BLaER1 treated with 17β-estradiol and CSF1 and Interleukin-3, amounts not matched to agents 10 nM and 100 nM (cell line): Measurements from ENCODE around the gene LPIN2.

Source experiments
- H3K27ac ChIP-seq, 11 experiments: shearing (Covaris generic); formaldehyde crosslinking; 2 replicates each; pipeline ENCODE4 v1.8.1; 2022
- H3K27me3 ChIP-seq, 11 experiments: shearing (Covaris generic); formaldehyde crosslinking; 2 replicates each; pipeline ENCODE4 v1.8.1; 2022
- H3K36me3 ChIP-seq, 11 experiments: shearing (Covaris generic); formaldehyde crosslinking; 2 replicates each; pipeline ENCODE4 v1.8.1; 2022
- H3K4me1 ChIP-seq, 10 experiments: shearing (Covaris generic); formaldehyde crosslinking; 2 replicates each; pipeline ENCODE4 v1.8.1; 2022
- H3K4me2 ChIP-seq, 11 experiments: shearing (Covaris generic); formaldehyde crosslinking; 2 replicates each; pipeline ENCODE4 v1.8.1; 2022
- H3K4me3 ChIP-seq, 10 experiments: shearing (Covaris generic); formaldehyde crosslinking; 2 replicates each; pipeline ENCODE4 v1.8.1; 2022
- H3K9ac ChIP-seq, 11 experiments: shearing (Covaris generic); formaldehyde crosslinking; 2 replicates each; pipeline ENCODE4 v1.8.1; 2022
- H3K9me3 ChIP-seq, 11 experiments: shearing (Covaris generic); formaldehyde crosslinking; replicated peaks in 1 of 11; 2 replicates each; pipeline ENCODE4 v1.8.1; 2022
- H4K20me1 ChIP-seq, 11 experiments: shearing (Covaris generic); formaldehyde crosslinking; 2 replicates each; pipeline ENCODE4 v1.8.1; 2022
- Cebpa-rat ChIP-seq, 11 experiments: shearing (Covaris generic); IDR thresholded peaks; 2 replicates each; pipeline ENCODE4 v1.8.1; 2022

LPIN2 gene

GRCh38 chr18:2967820-2968219 is 45.1 kb downstream of the LPIN2 start:
- H3K4me2 ChIP-seq = peak overlapping the region; percentile 85 to 98 (median 91); a peak in 20 of 22 replicates
- peak overlapping the region; percentile 50 to 97 (median 91); a peak in 20 of 22 replicates for H3K27ac ChIP-seq
- peaks cover 0 to 25% (median 15%) of the 10 kb centered on the region in 11 experiments; a peak in 12 of 22 replicates for H3K36me3 ChIP-seq

GRCh38 chr18:2967357-2967756 is 45.6 kb downstream of the LPIN2 start:
- peaks cover 73 to 100% (median 91%) of the 10 kb centered on the region in 10 experiments for H3K4me1 ChIP-seq
- H3K9ac ChIP-seq = peak overlapping the region in 3 of 11 experiments; percentile 6 to 84 (median 78); a peak in 4 of 22 replicates
- no peaks in the 10 kb centered on the region for H3K27me3 ChIP-seq
- H3K9me3 ChIP-seq = peaks cover 0 to 6% (median 0%) of the 10 kb centered on the region in 11 experiments; a peak in 1 of 22 replicates
- peak overlapping the region; percentile 50 to 97 (median 91); a peak in 19 of 22 replicates for H3K27ac ChIP-seq
- peak overlapping the region in 8 of 11 experiments; percentile 87 to 98 (median 92); a peak in 16 of 22 replicates for H3K4me2 ChIP-seq
- peaks cover 0 to 25% (median 15%) of the 10 kb centered on the region in 11 experiments; a peak in 12 of 22 replicates for H3K36me3 ChIP-seq
- no peak for TF ChIP-seq Cebpa-rat (IDR thresholded peaks at IDR 0.05)
- no peak overlapping the region for H3K4me3 ChIP-seq
- H4K20me1 ChIP-seq = peaks cover 0 to 26% (median 0%) of the 10 kb centered on the region in 11 experiments; a peak in 2 of 22 replicates

More at GRCh38 chr18:2967820-2968219, 45.1 kb downstream of the LPIN2 start:
- Histone ChIP-seq H4K20me1 (peaks cover 0 to 25% (median 0%) of the 10 kb centered on the region in 11 experiments; a peak in 2 of 22 replicates), H3K9me3 (peaks cover 0 to 6% (median 0%) of the 10 kb centered on the region in 11 experiments; a peak in 1 of 22 replicates), H3K4me3 (no peak overlapping the region), H3K9ac (peak overlapping the region in 7 of 11 experiments; percentile 6 to 85 (median 55); a peak in 9 of 22 replicates), H3K27me3 (no peaks in the 10 kb centered on the region), H3K4me1 (peaks cover 73 to 100% (median 91%) of the 10 kb centered on the region in 10 experiments)
- no peak for TF ChIP-seq Cebpa-rat (IDR thresholded peaks at IDR 0.05)

GRCh38 chr18:2966560-2966959 is 46.4 kb downstream of the LPIN2 start:
- no peak for TF ChIP-seq Cebpa-rat (IDR thresholded peaks at IDR 0.05)

GRCh38 chr18:2965797-2966196 is 47.1 kb downstream of the LPIN2 start:
- peaks cover 0 to 6% (median 0%) of the 10 kb centered on the region in 11 experiments; a peak in 1 of 22 replicates for H3K9me3 ChIP-seq
- H3K9ac ChIP-seq = no peak overlapping the region
- peak overlapping the region in 3 of 11 experiments; percentile 6 to 97 (median 95); a peak in 3 of 22 replicates for H3K27ac ChIP-seq
- peaks cover 0 to 36% (median 0%) of the 10 kb centered on the region in 11 experiments; a peak in 6 of 22 replicates for H4K20me1 ChIP-seq
- H3K4me1 ChIP-seq = peaks cover 73 to 100% (median 93%) of the 10 kb centered on the region in 10 experiments
- peak overlapping the region in 4 of 11 experiments; percentile 25 to 98 (median 94); a peak in 4 of 22 replicates for H3K4me2 ChIP-seq
- no peaks in the 10 kb centered on the region for H3K27me3 ChIP-seq
- peaks cover 0 to 25% (median 15%) of the 10 kb centered on the region in 11 experiments; a peak in 12 of 22 replicates for H3K36me3 ChIP-seq
- H3K4me3 ChIP-seq = no peak overlapping the region
- TF ChIP-seq Cebpa-rat (IDR thresholded peaks at IDR 0.05) = no peak

More at GRCh38 chr18:2966560-2966959, 46.4 kb downstream of the LPIN2 start:
- Histone ChIP-seq H3K27ac (peak overlapping the region in 6 of 11 experiments; percentile 91 to 97 (median 94); a peak in 11 of 22 replicates), H3K4me2 (peak overlapping the region in 6 of 11 experiments; percentile 87 to 98 (median 96); a peak in 11 of 22 replicates), H3K27me3 (no peaks in the 10 kb centered on the region), H3K9me3 (peaks cover 0 to 6% (median 0%) of the 10 kb centered on the region in 11 experiments; a peak in 1 of 22 replicates), H3K4me3 (no peak overlapping the region), H4K20me1 (peaks cover 0 to 28% (median 0%) of the 10 kb centered on the region in 11 experiments; a peak in 3 of 22 replicates), H3K4me1 (peaks cover 73 to 100% (median 92%) of the 10 kb centered on the region in 10 experiments), H3K36me3 (peaks cover 0 to 25% (median 15%) of the 10 kb centered on the region in 11 experiments; a peak in 12 of 22 replicates), H3K9ac (no peak overlapping the region)

GRCh38 chr18:2964361-2965010 is 48.5 kb downstream of the LPIN2 start:
- Histone ChIP-seq H4K20me1 (peaks cover 0 to 36% (median 0%) of the 10 kb centered on the region in 11 experiments; a peak in 6 of 22 replicates), H3K36me3 (peaks cover 0 to 29% (median 15%) of the 10 kb centered on the region in 11 experiments; a peak in 15 of 22 replicates), H3K27me3 (no peaks in the 10 kb centered on the region), H3K4me1 (peaks cover 73 to 100% (median 92%) of the 10 kb centered on the region in 10 experiments), H3K4me3 (no peak overlapping the region), H3K27ac (peak overlapping the region in 10 of 11 experiments; percentile 73 to 93 (median 86); a peak in 19 of 22 replicates), H3K4me2 (peak overlapping the region; percentile 72 to 96 (median 90)), H3K9ac (0 out of 22 replicates have a peak overlapping the region, but pooled peaks of 1 of the 11 experiments have one; percentile 66), H3K9me3 (peaks cover 0 to 6% (median 0%) of the 10 kb centered on the region in 11 experiments; a peak in 1 of 22 replicates)
- TF ChIP-seq Cebpa-rat (IDR thresholded peaks at IDR 0.05) = no peak
